Prostate gland (tissue), 2 donors: ENCODE measurements around the gene NACA2. TPM values are rescaled to one million over a fixed set of nuclear protein-coding genes. Genes with fewer than 3 reads are reported as not detected.

Source experiments
- DNase-seq: peaks from one replicate; pipeline ENCODE4 v3.0.0-alpha.2; 2019; ENCODE audit warnings: low spot score
- H3K27ac ChIP-seq, 2 donors: fragments of 200-600 bp; sonication (generic); 2 replicates each; pipeline ENCODE4 v1.5.1; 2017 to 2019
- H3K27me3 ChIP-seq: fragments of 200-600 bp; sonication (generic); replicated peaks from 2 replicates; pipeline ENCODE4 v1.5.1; 2019; ENCODE audit not compliant: insufficient read depth
- H3K36me3 ChIP-seq, 2 donors: fragments of 200-600 bp; sonication (generic); 1 replicate in 1 of 2; 2 replicates in 1 of 2; pipeline versions ENCODE4 v1.5.1 to v1.8.1; 2017 to 2019
- H3K4me1 ChIP-seq: fragments of 200-600 bp; sonication (generic); replicated peaks from 2 replicates; pipeline ENCODE4 v1.5.1; 2019
- H3K4me3 ChIP-seq, 2 donors: fragments of 200-600 bp; sonication (generic); 2 replicates each; pipeline ENCODE4 v1.5.1; 2017 to 2019
- H3K9me3 ChIP-seq: fragments of 200-600 bp; sonication (generic); 2 replicates; pipeline ENCODE4 v1.5.1; 2017
- POLR2A ChIP-seq: fragments of 450-650 bp; IDR thresholded peaks from one replicate; pipeline ENCODE4 v1.6.1; 2016; ENCODE audit warnings: antibody characterized with exemption, mild to moderate bottlenecking
- POLR2AphosphoS5 ChIP-seq: sonication (generic); formaldehyde crosslinking; IDR thresholded peaks from one replicate; pipeline ENCODE4 v1.6.1; 2017; ENCODE audit warnings: antibody characterized with exemption
- WGBS: methylation state at CpG from one replicate; pipeline ENCODE4 v1.1.5; 2018; 5-methylcytosine and 5-hydroxymethylcytosine counted together
- intact Hi-C: fragments of 100-400 bp; cut with DNase I; formaldehyde crosslinking; loops from one replicate; pipeline ENCODE4 v1.14.2; 2022
- total RNA-seq, 2 donors: library from RNA; depleted of rRNA; stranded (reverse); fragments of >200 nt; gene quantifications; one replicate each; pipeline ENCODE4 v1.1.0, GENCODE V29; 2016
- TF ChIP-seq, protein P1 (sequence below), 4 experiments: fragments of 200-600 bp in 2 of 4; fragments of 450-650 bp in 2 of 4; sonication (generic) in 2 of 4; IDR thresholded peaks; 1 replicate in 3 of 4; 2 replicates in 1 of 4; pipeline ENCODE4 v1.5.1; 2016 to 2019; ENCODE audit warnings: antibody characterized with exemption in 4 of 4, mild to moderate bottlenecking in 2 of 4, moderate library complexity in 2 of 4

Gene NACA2
- total RNA-seq, 2 donors from 2014 or later: 2.1 TPM; not detected in 1

DNA sequence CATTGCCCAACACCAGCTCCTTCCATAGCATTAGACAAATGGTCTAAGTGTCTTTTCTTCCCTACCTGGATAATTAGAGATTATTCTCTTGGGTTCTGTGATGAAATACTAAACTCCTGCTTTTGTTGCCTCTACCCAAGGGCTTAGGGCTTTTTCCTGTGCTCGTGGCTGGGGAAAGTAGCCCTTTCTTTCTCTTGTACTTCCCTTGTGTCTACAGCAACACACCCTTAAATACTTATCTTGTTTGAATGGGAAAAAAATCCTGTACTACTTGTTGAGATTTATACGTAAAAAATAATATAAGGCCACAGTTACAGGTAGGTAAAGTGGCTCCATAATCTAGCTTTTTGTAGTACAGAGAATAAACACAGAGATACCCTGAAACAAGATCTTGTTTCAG is 7.0 kb upstream of the NACA2 start:
- 50% methylated on average over 2 of the region's 2 CpGs for WGBS
- intact Hi-C loops: no loop called here
- no peaks in the 10 kb centered on the region for H3K9me3 ChIP-seq
- H3K36me3 ChIP-seq: no peaks in the 10 kb centered on the region
- no peak for TF ChIP-seq POLR2AphosphoS5
- TF ChIP-seq, protein P1, sequence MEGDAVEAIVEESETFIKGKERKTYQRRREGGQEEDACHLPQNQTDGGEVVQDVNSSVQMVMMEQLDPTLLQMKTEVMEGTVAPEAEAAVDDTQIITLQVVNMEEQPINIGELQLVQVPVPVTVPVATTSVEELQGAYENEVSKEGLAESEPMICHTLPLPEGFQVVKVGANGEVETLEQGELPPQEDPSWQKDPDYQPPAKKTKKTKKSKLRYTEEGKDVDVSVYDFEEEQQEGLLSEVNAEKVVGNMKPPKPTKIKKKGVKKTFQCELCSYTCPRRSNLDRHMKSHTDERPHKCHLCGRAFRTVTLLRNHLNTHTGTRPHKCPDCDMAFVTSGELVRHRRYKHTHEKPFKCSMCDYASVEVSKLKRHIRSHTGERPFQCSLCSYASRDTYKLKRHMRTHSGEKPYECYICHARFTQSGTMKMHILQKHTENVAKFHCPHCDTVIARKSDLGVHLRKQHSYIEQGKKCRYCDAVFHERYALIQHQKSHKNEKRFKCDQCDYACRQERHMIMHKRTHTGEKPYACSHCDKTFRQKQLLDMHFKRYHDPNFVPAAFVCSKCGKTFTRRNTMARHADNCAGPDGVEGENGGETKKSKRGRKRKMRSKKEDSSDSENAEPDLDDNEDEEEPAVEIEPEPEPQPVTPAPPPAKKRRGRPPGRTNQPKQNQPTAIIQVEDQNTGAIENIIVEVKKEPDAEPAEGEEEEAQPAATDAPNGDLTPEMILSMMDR (IDR thresholded peaks at IDR 0.05): no peak
- no peak for TF ChIP-seq POLR2A
- no peaks in the 10 kb centered on the region for H3K4me1 ChIP-seq
- no peak overlapping the region for H3K4me3 ChIP-seq
- DNase-seq: no peak
- H3K27ac ChIP-seq: no peak overlapping the region
- H3K27me3 ChIP-seq: peaks cover 2% of the 10 kb centered on the region

- intact Hi-C loops: no loop called here
- WGBS: 88% methylated on average over 3 of the region's 3 CpGs
Measured at GRCh38 chr17:61597607-61598006, 6.6 kb upstream of the NACA2 start.

GRCh38 chr17:61595418-61596186 is 4.6 kb upstream of the NACA2 start:
- no peaks in the 10 kb centered on the region for H3K4me1 ChIP-seq
- no peaks in the 10 kb centered on the region for H3K36me3 ChIP-seq
- H3K9me3 ChIP-seq: no peaks in the 10 kb centered on the region
- no peak overlapping the region for H3K27ac ChIP-seq
- no peak overlapping the region for H3K4me3 ChIP-seq
- TF ChIP-seq POLR2AphosphoS5 (no peak), POLR2A (no peak)
- TF ChIP-seq, protein P1 (IDR thresholded peaks at IDR 0.05): no peak
- peaks cover 5% of the 10 kb centered on the region for H3K27me3 ChIP-seq
- WGBS: 71% methylated on average over 7 of the region's 7 CpGs
- intact Hi-C loops: no loop called here
- no peak for DNase-seq

More at GRCh38 chr17:61597607-61598006, 6.6 kb upstream of the NACA2 start:
- H3K4me1 ChIP-seq: no peaks in the 10 kb centered on the region
- no peaks in the 10 kb centered on the region for H3K36me3 ChIP-seq
- no peak for DNase-seq
- H3K9me3 ChIP-seq: no peaks in the 10 kb centered on the region
- H3K4me3 ChIP-seq: no peak overlapping the region
- H3K27me3 ChIP-seq: peaks cover 5% of the 10 kb centered on the region
- TF ChIP-seq POLR2AphosphoS5 (no peak), POLR2A (no peak)
- TF ChIP-seq, protein P1 (IDR thresholded peaks at IDR 0.05): no peak
- no peak overlapping the region for H3K27ac ChIP-seq

GRCh38 chr17:61594294-61594825 is 3.3 kb upstream of the NACA2 start:
- Histone ChIP-seq H3K36me3 (no peaks in the 10 kb centered on the region), H3K27me3 (peaks cover 5% of the 10 kb centered on the region), H3K9me3 (no peaks in the 10 kb centered on the region), H3K4me3 (no peak overlapping the region), H3K4me1 (no peaks in the 10 kb centered on the region), H3K27ac (no peak overlapping the region)
- no peak for DNase-seq
- TF ChIP-seq POLR2A: no peak
- no peak for TF ChIP-seq POLR2AphosphoS5
- TF ChIP-seq, protein P1 (IDR thresholded peaks at IDR 0.05): no peak
- intact Hi-C loops: no loop called here
- WGBS: 96% methylated on average over 5 of the region's 5 CpGs

DNA sequence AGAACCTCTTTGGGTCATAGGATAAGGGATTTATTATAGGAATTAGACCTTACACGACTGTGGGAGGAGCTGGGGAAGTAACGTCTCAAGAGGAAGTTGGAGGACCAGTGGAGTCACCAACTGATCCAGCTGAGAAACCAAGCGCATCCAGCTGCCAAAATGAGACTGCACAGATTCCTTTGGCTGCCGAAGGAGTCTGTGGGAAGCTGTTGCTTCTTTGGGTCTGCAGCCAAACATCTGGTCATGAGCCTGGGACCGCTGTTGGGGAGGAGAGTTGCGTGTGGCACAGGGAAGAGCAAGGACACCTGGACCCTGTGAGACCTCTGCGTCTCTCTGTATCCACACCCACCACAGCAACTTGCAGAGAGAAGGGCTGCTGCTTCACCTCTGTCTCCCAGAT is 2.4 kb upstream of the NACA2 start:
- H3K27ac ChIP-seq: no peak overlapping the region
- no peaks in the 10 kb centered on the region for H3K4me1 ChIP-seq
- DNase-seq: no peak
- intact Hi-C loops: no loop called here
- H3K9me3 ChIP-seq: no peaks in the 10 kb centered on the region
- WGBS: 52% methylated on average over 7 of the region's 7 CpGs
- H3K27me3 ChIP-seq: peaks cover 5% of the 10 kb centered on the region
- no peak overlapping the region for H3K4me3 ChIP-seq
- H3K36me3 ChIP-seq: no peaks in the 10 kb centered on the region
- TF ChIP-seq POLR2A (no peak), POLR2AphosphoS5 (no peak)
- TF ChIP-seq, protein P1 (IDR thresholded peaks at IDR 0.05): no peak
